ENCODE results near the gene SMCR8. TPM values are rescaled to one million over a fixed set of nuclear protein-coding genes. Genes with fewer than 3 reads are reported as not detected.

SMCR8 gene
- total and polyA plus RNA-seq, 4 donors: 0.76 to 9.7 (median 6.1) TPM

- H3K9ac ChIP-seq (ENCODE audit: low read depth in 1 of 2, low read length in 2 of 2): no peak overlapping the region
- 80% methylated on average over 6 of the region's 6 CpGs for WGBS
- peaks cover 6 to 20% (median 15%) of the 10 kb centered on the region in 4 donors for H3K4me1 ChIP-seq (ENCODE audit: control insufficient read depth in 4 of 4, insufficient read depth in 4 of 4, low read length in 3 of 4)
- no peak overlapping the region for H3K4me3 ChIP-seq (ENCODE audit: low read depth in 1 of 3, low read length in 3 of 3)
- no peak for DNase-seq (ENCODE audit: low spot score)
- TF ChIP-seq RXRA (IDR thresholded peaks at IDR 0.05) (no peak), JUND (IDR thresholded peaks at IDR 0.05) (no peak), NR2F2 (IDR thresholded peaks at IDR 0.05) (no peak)
- no peak overlapping the region for H3K27ac ChIP-seq (ENCODE audit: low read depth in 1 of 2, low read length in 2 of 2)
- H3K36me3 ChIP-seq (ENCODE audit: control insufficient read depth in 4 of 4, insufficient read depth in 3 of 4, low read depth in 1 of 4, low read length in 3 of 4): peaks cover 8 to 33% (median 21%) of the 10 kb centered on the region in 4 donors
- no peaks in the 10 kb centered on the region for H3K27me3 ChIP-seq (ENCODE audit: control insufficient read depth in 4 of 4, insufficient read depth in 4 of 4, low read length in 3 of 4)
- no peaks in the 10 kb centered on the region for H3K9me3 ChIP-seq (ENCODE audit: control insufficient read depth in 4 of 4, low read length in 3 of 4)
These were observed 38.4 kb downstream of the SMCR8 start for GRCh38 chr17:18353541-18353940.

DNA sequence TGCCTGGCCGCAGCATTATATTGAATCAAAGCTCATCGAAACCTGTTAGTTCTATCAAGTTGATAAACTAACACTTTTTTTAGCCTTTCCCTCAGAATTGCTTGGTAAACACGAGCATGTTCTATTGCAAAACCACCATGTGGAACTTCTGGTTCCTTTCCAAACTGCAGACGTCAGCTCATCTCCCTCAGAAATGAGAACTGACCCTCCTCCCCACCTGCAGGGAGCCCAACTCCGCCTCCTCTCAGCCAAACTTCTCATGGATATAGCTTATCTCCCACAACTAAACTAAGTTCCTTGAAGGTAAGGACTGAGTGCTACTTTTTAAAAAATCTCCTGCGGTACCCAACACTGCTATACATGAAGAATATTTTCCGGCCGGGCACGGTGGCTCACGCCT is 41.5 kb downstream of the SMCR8 start:
- TF ChIP-seq FOXA1 (IDR thresholded peaks at IDR 0.05) (peak; percentile 79), TAF1 (conservative IDR thresholded peaks at IDR 0.05) (no peak), ATF3 (IDR thresholded peaks at IDR 0.05) (no peak), HNF4A (conservative IDR thresholded peaks at IDR 0.05) (peak in 1 of 2 donors; percentile 67), HNF4G (IDR thresholded peaks at IDR 0.05) (no peak), GABPA (IDR thresholded peaks at IDR 0.05 in 1 of 2, conservative IDR thresholded peaks at IDR 0.05 in 1 of 2) (no peak), SP1 (IDR thresholded peaks at IDR 0.05) (peak; percentile 58), MAX (IDR thresholded peaks at IDR 0.05) (peak; percentile 88), JUND (IDR thresholded peaks at IDR 0.05) (peak in 1 of 2 donors; percentile 19), FOXA2 (IDR thresholded peaks at IDR 0.05) (peak; percentile 91), NR2F2 (IDR thresholded peaks at IDR 0.05) (no peak), YY1 (IDR thresholded peaks at IDR 0.05) (peak; percentile 69), RXRA (IDR thresholded peaks at IDR 0.05) (peak; percentile 47 to 76), RAD21 (IDR thresholded peaks at IDR 0.05) (peak; percentile 27 to 41), EGR1 (IDR thresholded peaks at IDR 0.05; ENCODE audit: low read depth in 2 of 2) (peak in 1 of 2 donors; percentile 15)
- TF ChIP-seq, protein P1, sequence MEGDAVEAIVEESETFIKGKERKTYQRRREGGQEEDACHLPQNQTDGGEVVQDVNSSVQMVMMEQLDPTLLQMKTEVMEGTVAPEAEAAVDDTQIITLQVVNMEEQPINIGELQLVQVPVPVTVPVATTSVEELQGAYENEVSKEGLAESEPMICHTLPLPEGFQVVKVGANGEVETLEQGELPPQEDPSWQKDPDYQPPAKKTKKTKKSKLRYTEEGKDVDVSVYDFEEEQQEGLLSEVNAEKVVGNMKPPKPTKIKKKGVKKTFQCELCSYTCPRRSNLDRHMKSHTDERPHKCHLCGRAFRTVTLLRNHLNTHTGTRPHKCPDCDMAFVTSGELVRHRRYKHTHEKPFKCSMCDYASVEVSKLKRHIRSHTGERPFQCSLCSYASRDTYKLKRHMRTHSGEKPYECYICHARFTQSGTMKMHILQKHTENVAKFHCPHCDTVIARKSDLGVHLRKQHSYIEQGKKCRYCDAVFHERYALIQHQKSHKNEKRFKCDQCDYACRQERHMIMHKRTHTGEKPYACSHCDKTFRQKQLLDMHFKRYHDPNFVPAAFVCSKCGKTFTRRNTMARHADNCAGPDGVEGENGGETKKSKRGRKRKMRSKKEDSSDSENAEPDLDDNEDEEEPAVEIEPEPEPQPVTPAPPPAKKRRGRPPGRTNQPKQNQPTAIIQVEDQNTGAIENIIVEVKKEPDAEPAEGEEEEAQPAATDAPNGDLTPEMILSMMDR (IDR thresholded peaks at IDR 0.05; ENCODE audit: low read depth, low read length, missing input control): no peak
- TF ChIP-seq, protein P2, sequence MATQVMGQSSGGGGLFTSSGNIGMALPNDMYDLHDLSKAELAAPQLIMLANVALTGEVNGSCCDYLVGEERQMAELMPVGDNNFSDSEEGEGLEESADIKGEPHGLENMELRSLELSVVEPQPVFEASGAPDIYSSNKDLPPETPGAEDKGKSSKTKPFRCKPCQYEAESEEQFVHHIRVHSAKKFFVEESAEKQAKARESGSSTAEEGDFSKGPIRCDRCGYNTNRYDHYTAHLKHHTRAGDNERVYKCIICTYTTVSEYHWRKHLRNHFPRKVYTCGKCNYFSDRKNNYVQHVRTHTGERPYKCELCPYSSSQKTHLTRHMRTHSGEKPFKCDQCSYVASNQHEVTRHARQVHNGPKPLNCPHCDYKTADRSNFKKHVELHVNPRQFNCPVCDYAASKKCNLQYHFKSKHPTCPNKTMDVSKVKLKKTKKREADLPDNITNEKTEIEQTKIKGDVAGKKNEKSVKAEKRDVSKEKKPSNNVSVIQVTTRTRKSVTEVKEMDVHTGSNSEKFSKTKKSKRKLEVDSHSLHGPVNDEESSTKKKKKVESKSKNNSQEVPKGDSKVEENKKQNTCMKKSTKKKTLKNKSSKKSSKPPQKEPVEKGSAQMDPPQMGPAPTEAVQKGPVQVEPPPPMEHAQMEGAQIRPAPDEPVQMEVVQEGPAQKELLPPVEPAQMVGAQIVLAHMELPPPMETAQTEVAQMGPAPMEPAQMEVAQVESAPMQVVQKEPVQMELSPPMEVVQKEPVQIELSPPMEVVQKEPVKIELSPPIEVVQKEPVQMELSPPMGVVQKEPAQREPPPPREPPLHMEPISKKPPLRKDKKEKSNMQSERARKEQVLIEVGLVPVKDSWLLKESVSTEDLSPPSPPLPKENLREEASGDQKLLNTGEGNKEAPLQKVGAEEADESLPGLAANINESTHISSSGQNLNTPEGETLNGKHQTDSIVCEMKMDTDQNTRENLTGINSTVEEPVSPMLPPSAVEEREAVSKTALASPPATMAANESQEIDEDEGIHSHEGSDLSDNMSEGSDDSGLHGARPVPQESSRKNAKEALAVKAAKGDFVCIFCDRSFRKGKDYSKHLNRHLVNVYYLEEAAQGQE (IDR thresholded peaks at IDR 0.05): no peak
- TF ChIP-seq, protein P3, sequence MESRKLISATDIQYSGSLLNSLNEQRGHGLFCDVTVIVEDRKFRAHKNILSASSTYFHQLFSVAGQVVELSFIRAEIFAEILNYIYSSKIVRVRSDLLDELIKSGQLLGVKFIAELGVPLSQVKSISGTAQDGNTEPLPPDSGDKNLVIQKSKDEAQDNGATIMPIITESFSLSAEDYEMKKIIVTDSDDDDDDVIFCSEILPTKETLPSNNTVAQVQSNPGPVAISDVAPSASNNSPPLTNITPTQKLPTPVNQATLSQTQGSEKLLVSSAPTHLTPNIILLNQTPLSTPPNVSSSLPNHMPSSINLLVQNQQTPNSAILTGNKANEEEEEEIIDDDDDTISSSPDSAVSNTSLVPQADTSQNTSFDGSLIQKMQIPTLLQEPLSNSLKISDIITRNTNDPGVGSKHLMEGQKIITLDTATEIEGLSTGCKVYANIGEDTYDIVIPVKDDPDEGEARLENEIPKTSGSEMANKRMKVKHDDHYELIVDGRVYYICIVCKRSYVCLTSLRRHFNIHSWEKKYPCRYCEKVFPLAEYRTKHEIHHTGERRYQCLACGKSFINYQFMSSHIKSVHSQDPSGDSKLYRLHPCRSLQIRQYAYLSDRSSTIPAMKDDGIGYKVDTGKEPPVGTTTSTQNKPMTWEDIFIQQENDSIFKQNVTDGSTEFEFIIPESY (IDR thresholded peaks at IDR 0.05): peak; percentile 53

More for the DNA sequence above, 41.5 kb downstream of the SMCR8 start:
- Histone ChIP-seq H3K36me3 (ENCODE audit: control insufficient read depth in 4 of 4, insufficient read depth in 3 of 4, low read depth in 1 of 4, low read length in 3 of 4) (peaks cover 11 to 23% (median 21%) of the 10 kb centered on the region in 4 donors), H3K4me1 (ENCODE audit: control insufficient read depth in 4 of 4, insufficient read depth in 4 of 4, low read length in 3 of 4) (peaks cover 6 to 33% (median 23%) of the 10 kb centered on the region in 4 donors), H3K9ac (ENCODE audit: low read depth in 1 of 2, low read length in 2 of 2) (peak overlapping the region in 1 of 2 donors; percentile 25), H3K27ac (ENCODE audit: low read depth in 1 of 2, low read length in 2 of 2) (peak overlapping the region; percentile 88 to 95), H3K9me3 (ENCODE audit: control insufficient read depth in 4 of 4, low read length in 3 of 4) (no peaks in the 10 kb centered on the region), H3K4me3 (ENCODE audit: low read depth in 1 of 3, low read length in 3 of 3) (no peak overlapping the region), H3K27me3 (ENCODE audit: control insufficient read depth in 4 of 4, insufficient read depth in 4 of 4, low read length in 3 of 4) (no peaks in the 10 kb centered on the region)
- 38% methylated on average over 10 of the region's 10 CpGs for WGBS
- DNase-seq (ENCODE audit: low spot score): peak; percentile 49

Measured in liver (tissue), 9 donors.